Measurements from ENCODE around the gene STRN.
"Not testable (repeated sequence)": the region's sequence is repeated elsewhere in the genome, so short reads cannot be mapped to it uniquely, and the experiment has no call there.

The STRN gene

DNA sequence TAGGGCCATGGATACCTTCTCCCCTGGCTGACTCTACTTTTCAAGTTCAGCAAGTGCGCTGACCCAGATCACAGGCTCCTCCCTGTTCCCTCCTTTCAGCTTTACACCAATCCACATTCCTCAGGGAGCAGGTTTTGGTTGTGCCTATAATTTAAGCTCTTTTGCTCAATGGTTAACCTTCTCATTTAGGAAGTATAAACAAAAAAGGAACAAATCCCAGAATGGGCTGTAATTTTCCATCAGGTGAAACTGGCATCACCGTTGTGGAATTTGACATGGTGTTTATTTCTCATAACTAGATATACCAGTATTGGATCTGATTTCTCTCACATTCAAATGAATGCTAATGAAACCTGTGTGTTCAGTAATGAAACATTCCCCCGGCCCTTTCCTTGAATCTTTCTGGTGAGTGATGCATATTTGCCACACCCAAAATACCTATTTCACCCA is 13.6 kb downstream of the STRN start:
- DNase-seq (ENCODE audit: low spot score in 2 of 2) = no peak
- Histone ChIP-seq H3K27me3 (ENCODE audit: low read depth) (no peaks in the 10 kb centered on the region), H3K36me3 (replicated peaks) (no peaks in the 10 kb centered on the region), H3K4me3 (no peak overlapping the region), H3K4me1 (no peaks in the 10 kb centered on the region; the same call in 1 of the 2 replicates), H3K9me3 (no peaks in the 10 kb centered on the region)
- in situ Hi-C loops (cut with MboI; ENCODE audit: low sequenced_read_pairs) = no loop called here

DNA sequence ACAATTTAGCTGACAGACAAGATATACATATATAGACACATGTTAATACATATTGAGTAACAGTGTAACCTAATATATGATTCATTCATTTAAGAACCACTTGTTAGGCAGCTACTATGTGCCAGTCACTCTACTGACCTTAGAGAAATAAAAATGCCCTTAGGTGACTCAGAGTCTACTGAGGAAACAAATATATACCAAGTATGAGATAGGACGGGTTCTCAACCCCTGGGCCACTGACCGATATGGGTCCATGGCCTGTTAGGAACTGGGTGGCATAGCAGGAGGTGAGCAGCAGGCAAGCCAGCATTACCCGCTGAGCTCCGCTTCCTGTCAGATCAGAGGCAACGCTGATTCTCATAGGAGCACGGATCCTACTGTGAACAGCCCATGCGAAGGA is 14.8 kb downstream of the STRN start:
- H3K27me3 ChIP-seq (ENCODE audit: low read depth) = no peaks in the 10 kb centered on the region
- H3K36me3 ChIP-seq (replicated peaks) = no peaks in the 10 kb centered on the region
- H3K4me3 ChIP-seq = no peak overlapping the region
- no peaks in the 10 kb centered on the region for H3K9me3 ChIP-seq
- DNase-seq (ENCODE audit: low spot score in 2 of 2) = no peak
- no peaks in the 10 kb centered on the region; the same call in 1 of the 2 replicates for H3K4me1 ChIP-seq
- in situ Hi-C loops (cut with MboI; ENCODE audit: low sequenced_read_pairs) = no loop called here

DNA sequence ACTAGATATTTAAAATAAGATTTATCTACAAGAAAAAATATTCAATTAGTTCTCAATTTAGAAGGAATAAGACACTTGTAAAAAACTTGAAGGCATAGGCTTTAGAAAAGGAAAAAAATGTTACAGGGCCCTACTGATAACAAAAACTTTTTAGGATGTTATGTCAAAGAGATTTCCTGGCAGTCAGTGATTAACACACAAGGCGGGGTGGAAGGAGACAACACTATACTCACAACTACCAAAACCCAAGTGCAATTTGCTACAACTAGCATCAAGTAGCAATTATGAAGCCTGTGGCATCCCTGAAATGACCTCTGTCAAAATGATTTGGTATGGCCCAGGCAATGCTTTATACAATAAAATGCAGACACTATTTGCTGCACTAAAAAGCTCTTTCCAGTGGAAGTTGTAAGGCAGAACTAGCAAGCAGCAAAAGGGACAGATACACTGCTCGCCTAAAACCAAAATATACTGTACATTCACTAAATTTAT is 15.3 kb downstream of the STRN start:
- in situ Hi-C loops (cut with MboI; ENCODE audit: low sequenced_read_pairs) = no loop called here
- no peaks in the 10 kb centered on the region for H3K36me3 ChIP-seq (replicated peaks)
- no peaks in the 10 kb centered on the region; the same call in 1 of the 2 replicates for H3K4me1 ChIP-seq
- H3K9me3 ChIP-seq = no peaks in the 10 kb centered on the region
- no peak for DNase-seq (ENCODE audit: low spot score in 2 of 2)
- no peaks in the 10 kb centered on the region for H3K27me3 ChIP-seq (ENCODE audit: low read depth)
- H3K4me3 ChIP-seq = no peak overlapping the region

DNA sequence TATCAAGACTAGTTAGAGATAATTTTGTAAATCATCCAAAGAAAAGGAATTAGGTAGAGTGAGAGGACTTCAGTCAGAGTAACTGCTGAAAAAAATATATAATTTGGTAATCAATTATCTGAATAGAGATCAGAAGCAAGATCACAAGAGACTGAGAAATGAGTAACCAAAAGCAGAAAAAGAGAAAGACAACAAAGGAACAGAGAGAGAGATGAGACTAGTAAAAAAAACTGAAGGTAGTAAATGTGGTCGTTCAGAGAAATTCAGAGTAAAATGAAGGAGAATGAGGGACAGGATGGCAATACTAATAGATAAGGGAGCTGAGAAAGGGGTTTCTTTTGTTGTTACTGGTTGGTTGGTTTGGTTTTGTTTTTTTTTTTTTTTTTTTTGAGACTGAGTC is 16.5 kb downstream of the STRN start:
- H3K4me1 ChIP-seq = no peaks in the 10 kb centered on the region; the same call in 1 of the 2 replicates
- no peaks in the 10 kb centered on the region for H3K9me3 ChIP-seq
- in situ Hi-C loops (cut with MboI; ENCODE audit: low sequenced_read_pairs) = no loop called here
- H3K27me3 ChIP-seq (ENCODE audit: low read depth) = no peaks in the 10 kb centered on the region
- no peak for DNase-seq (ENCODE audit: low spot score in 2 of 2)
- no peak overlapping the region for H3K4me3 ChIP-seq
- H3K36me3 ChIP-seq (replicated peaks) = no peaks in the 10 kb centered on the region

DNA sequence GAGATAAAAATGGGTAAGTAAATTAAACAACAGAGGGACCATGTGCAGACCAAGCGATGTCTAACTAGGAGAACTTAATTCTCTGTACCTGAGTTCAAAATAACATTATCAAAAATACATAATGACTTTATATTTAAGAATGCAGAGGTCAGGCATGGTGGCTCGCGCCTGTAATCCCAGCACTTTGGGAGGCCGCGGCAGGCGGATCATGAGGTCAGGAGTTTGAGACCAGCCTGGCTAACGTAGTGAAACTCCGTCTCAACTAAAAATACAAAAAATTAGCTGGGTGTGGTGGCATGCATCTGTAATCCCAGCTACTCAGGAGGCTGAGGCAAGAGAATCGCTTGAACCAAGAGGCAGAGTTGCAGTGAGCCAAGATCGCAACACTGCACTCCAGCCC is 21.1 kb downstream of the STRN start:
- H3K27me3 ChIP-seq (ENCODE audit: low read depth); DNase-seq (ENCODE audit: low spot score in 2 of 2); H3K36me3 ChIP-seq (replicated peaks); H3K4me3 ChIP-seq; H3K9me3 ChIP-seq; in situ Hi-C loops (cut with MboI; ENCODE audit: low sequenced_read_pairs); H3K4me1 ChIP-seq: not testable (repeated sequence)

DNA sequence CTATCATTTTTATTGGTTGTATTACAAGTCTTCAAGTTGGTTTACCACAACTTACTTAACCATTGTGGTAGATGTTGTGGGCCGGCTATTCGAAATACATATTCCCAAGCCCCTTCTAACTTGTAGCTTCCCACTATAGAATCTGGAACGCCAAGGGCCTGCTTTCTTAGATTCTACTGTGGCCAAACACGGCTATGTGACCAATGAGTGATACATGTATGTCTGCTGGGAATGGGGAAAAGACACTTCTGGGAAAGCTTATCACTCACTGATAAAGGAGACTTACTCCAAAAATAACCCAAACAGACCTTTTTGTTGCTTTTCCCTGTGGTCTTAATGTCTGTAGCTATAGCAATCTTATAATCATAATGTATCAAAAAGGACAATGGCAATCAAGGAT is 24.5 kb downstream of the STRN start:
- no peak for DNase-seq (ENCODE audit: low spot score in 2 of 2)
- H3K9me3 ChIP-seq = no peaks in the 10 kb centered on the region
- H3K4me3 ChIP-seq = no peak overlapping the region
- no peaks in the 10 kb centered on the region for H3K27me3 ChIP-seq (ENCODE audit: low read depth)
- in situ Hi-C loops (cut with MboI; ENCODE audit: low sequenced_read_pairs) = no loop called here
- no peaks in the 10 kb centered on the region for H3K36me3 ChIP-seq (replicated peaks)
- H3K4me1 ChIP-seq = no peaks in the 10 kb centered on the region

DNA sequence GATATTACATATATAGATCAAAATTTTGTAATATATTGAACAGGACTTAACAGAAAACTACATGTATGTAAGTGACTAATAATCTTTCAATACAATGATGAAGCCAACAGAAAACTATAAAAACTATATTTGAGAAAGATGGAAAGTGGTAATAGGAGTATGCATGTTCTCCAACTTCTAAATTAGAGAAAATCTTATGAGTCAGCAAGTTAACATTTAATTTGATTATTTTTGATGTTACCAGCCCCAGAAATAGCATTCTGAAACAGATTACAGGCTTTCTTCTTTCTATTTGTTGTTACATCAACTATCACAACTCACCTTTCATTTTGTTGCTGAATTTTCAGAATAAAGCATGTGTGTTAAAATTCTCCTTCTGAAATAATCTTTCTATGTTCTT is 29.8 kb downstream of the STRN start:
- in situ Hi-C loops (cut with MboI; ENCODE audit: low sequenced_read_pairs); DNase-seq (ENCODE audit: low spot score in 2 of 2); H3K27me3 ChIP-seq (ENCODE audit: low read depth); H3K36me3 ChIP-seq (replicated peaks); H3K4me1 ChIP-seq; H3K9me3 ChIP-seq; H3K4me3 ChIP-seq: not testable (repeated sequence)

DNA sequence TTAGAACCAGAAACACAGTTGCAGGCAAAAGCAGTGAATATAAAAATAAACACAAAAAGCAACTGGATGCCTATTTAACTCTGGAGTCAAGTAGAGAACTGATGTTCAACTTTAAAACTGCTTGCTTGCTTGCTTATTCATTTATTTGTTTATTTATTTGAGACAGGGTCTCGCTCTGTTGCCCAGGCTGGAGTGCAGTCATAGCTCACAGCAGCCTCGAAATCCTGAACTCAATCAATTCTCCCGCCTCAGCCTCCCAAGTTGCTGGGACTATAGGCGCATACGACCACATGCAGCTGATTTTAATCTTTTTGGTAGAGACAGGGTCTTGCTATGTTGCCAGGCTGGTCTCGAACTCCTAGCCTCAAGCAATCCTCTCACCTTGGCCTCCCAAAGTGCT is 34.6 kb downstream of the STRN start:
- H3K27me3 ChIP-seq (ENCODE audit: low read depth); H3K4me3 ChIP-seq; H3K4me1 ChIP-seq; DNase-seq (ENCODE audit: low spot score in 2 of 2); H3K9me3 ChIP-seq; H3K36me3 ChIP-seq (replicated peaks); in situ Hi-C loops (cut with MboI; ENCODE audit: low sequenced_read_pairs): not testable (repeated sequence)

DNA sequence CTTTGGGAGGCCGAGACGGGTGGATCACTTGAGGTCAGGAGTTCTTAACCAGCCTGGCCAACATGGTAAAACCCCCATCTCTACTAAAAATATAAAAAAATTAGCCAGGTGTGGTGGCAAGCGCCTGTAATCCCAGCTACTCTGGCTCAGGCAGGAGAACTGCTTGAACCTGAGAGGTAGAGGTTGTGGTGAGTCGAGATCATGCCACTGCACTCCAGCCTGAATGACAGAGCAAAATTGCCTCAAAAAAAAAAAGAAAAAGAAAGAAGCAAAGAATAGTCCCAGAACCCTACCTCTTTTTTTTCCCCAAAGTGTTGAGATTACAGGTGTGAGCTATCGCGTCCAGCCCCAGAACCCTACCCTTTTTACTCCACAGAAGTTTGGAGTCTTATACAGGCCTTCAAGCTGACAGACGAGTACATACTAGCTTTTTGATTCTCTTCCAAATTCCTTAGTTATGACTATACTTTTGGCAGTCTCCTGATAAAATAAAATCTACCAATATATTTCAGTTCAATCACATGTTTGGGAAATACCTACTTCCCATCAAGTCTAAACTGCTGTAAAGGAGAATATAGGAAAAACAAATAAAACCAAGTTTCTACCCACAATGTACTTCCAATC is 35.4 kb downstream of the STRN start:
- H3K4me3 ChIP-seq; H3K4me1 ChIP-seq; H3K27me3 ChIP-seq (ENCODE audit: low read depth); DNase-seq (ENCODE audit: low spot score in 2 of 2); H3K9me3 ChIP-seq; H3K36me3 ChIP-seq (replicated peaks); in situ Hi-C loops (cut with MboI; ENCODE audit: low sequenced_read_pairs): not testable (repeated sequence)

DNA sequence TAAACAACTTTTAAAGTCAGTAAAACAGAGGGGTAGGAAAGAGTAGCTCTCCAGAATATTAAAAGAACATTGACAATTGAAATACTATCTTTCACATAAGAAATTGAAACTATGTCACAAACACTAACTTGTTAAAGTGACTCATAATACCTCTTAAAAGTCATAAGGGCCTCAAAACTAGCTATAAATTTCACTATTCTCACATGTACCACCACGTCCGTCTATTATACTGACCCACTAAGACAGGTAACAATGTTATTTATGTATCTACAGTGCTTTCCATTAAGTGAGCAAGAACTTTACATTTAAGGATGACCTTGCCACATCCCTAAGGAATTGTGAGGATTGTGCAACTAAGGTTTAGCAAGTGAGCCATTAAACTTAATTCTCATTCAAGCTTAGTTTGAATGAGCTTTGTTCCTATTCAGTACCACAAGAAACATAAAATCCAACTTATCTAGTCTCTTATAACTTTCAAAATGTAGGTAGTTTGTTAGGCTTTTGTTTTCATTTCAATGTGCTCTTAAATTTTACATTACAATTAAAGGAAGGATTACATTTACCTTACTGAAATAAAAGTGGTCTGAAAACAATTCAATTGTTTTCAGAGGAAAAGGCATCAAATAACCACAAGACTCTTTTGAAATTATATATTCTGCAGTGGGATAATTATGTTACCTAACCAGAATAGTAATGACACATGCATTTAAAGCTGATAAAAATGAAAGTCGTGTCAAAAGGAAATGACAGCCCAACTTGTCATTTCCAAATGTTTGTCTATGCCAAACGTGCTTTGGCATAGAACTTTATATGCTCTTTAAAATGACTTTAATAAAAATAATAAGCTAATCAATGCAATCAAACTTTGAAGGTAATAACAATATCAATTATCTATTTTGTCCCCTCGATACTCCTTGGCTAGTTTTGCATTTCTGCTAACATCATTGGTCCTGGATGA is 39.9 kb downstream of the STRN start:
- H3K9me3 ChIP-seq; in situ Hi-C loops (cut with MboI; ENCODE audit: low sequenced_read_pairs); H3K4me1 ChIP-seq; H3K4me3 ChIP-seq; H3K27me3 ChIP-seq (ENCODE audit: low read depth); H3K36me3 ChIP-seq (replicated peaks): not testable (repeated sequence)
- peak in 1 of 2 experiments; percentile 81 for DNase-seq (ENCODE audit: low spot score in 2 of 2)

DNA sequence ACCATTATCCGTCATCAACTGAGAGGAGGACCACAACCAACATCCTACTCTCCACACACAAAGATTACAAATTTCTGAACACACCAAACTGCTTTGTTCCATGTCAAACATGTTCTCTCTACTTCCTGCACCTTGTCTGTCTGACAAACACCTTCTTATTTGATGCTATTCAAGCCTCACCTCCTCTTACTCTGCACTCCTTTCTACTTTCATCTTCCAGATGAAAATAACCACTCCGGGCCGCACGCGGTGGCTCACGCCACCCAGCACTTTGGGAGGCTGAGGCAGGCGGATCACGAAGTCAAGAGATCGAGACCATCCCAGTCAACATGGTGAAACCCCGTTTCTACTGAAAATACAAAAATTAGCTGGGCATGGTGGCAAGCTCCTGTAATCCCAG is 43.7 kb downstream of the STRN start:
- H3K4me3 ChIP-seq; DNase-seq (ENCODE audit: low spot score in 2 of 2); H3K36me3 ChIP-seq (replicated peaks); H3K4me1 ChIP-seq; H3K9me3 ChIP-seq; in situ Hi-C loops (cut with MboI; ENCODE audit: low sequenced_read_pairs); H3K27me3 ChIP-seq (ENCODE audit: low read depth): not testable (repeated sequence)

DNA sequence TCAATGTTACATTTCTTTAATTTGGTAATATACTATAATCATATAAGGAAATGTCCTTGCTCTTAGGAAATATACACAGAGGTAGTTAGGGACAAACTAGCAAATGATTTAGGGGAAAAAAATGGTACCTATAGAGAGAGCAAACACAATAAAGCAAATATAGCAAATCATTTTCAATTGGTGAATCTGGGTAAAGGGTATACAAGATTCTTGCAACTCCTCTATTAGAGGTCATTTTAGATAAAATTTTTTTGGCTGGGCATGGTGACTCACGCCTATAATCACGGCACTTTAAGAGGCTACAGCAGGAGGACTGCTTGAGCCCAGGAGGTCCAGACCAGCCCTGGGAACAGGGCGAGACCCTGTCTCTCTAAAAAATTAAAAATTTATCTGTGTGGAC is 44.4 kb downstream of the STRN start:
- Histone ChIP-seq H3K27me3 (ENCODE audit: low read depth) (no peaks in the 10 kb centered on the region), H3K4me1 (peaks cover 9% of the 10 kb centered on the region), H3K36me3 (replicated peaks) (no peaks in the 10 kb centered on the region), H3K9me3 (no peaks in the 10 kb centered on the region), H3K4me3 (no peak overlapping the region)
- no peak for DNase-seq (ENCODE audit: low spot score in 2 of 2)
- in situ Hi-C loops (cut with MboI; ENCODE audit: low sequenced_read_pairs) = no loop called here

DNA sequence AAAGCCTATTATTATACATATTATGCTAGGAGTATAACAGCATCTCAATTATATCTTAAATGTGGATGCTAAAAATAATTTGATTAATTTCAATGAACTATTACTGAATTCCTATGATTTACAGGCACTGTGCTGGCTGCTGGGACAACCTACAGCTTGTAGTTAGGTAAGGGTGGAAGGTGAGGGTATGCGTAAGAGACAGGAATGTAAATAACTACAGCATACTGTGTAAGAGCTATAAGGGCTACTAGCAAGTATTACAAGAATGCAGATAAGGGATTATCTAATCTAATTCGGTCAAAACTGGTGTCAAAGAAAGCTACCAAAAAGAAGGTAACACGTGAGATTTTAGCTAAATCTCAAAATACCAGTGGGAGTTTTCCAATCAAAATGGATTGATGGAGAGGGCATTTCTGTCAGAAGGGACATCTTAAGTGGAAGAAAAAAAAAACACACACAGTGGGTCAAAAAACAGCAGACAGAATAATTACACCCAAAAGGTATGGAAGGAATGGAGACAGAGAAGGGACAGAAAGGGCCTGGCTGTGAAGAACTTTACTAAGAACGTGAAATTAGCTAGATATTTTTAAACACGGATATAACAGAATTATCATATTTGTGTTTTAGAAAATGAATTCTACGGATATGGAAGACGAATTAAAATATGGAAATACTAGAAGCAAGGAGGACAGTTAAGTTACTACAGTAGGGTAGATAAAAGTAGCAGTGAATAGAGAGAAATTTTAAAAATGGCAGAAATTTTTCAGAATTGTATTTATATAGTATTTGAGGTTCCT is 47.1 kb downstream of the STRN start:
- Histone ChIP-seq H3K36me3 (replicated peaks) (no peaks in the 10 kb centered on the region), H3K4me3 (no peak overlapping the region), H3K9me3 (no peaks in the 10 kb centered on the region), H3K27me3 (ENCODE audit: low read depth) (no peaks in the 10 kb centered on the region), H3K4me1 (no peaks in the 10 kb centered on the region)
- in situ Hi-C loops (cut with MboI; ENCODE audit: low sequenced_read_pairs) = no loop called here
- DNase-seq (ENCODE audit: low spot score in 2 of 2) = no peak

DNA sequence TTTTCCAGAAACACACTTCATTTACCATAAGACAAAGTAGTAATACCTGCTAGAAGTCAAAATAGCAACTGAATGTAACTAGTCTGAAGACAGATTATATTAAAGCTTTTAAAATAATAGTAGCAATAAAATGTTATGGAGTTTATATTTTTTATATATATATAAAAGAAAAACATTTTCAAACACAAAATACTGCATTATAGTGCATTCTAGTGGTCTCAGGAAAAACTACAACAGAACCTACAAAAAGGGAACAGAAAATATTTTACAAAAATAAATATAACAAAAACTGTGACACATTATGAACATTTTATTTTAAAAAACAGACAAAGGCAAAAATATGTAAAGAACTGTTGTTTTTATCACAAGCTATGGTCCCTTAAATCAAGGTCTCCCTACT is 48.0 kb downstream of the STRN start:
- H3K27me3 ChIP-seq (ENCODE audit: low read depth) = no peaks in the 10 kb centered on the region
- H3K9me3 ChIP-seq = no peaks in the 10 kb centered on the region
- no peaks in the 10 kb centered on the region for H3K36me3 ChIP-seq (replicated peaks)
- H3K4me1 ChIP-seq = no peaks in the 10 kb centered on the region
- in situ Hi-C loops (cut with MboI; ENCODE audit: low sequenced_read_pairs) = no loop called here
- H3K4me3 ChIP-seq = no peak overlapping the region
- DNase-seq (ENCODE audit: low spot score in 2 of 2) = no peak

Data from HAP-1 (cell line).